GM12874 (cell line): ENCODE data around the gene MTARC1.

Source experiments
- TF ChIP-seq, protein P1 (sequence below): IDR thresholded peaks from 2 replicates; pipeline ENCODE4 v1.5.1; 2011; ENCODE audit warnings: low read depth, mild to moderate bottlenecking, control low read depth, low read length, moderate library complexity; ENCODE audit not compliant: insufficient read depth

Gene MTARC1

DNA sequence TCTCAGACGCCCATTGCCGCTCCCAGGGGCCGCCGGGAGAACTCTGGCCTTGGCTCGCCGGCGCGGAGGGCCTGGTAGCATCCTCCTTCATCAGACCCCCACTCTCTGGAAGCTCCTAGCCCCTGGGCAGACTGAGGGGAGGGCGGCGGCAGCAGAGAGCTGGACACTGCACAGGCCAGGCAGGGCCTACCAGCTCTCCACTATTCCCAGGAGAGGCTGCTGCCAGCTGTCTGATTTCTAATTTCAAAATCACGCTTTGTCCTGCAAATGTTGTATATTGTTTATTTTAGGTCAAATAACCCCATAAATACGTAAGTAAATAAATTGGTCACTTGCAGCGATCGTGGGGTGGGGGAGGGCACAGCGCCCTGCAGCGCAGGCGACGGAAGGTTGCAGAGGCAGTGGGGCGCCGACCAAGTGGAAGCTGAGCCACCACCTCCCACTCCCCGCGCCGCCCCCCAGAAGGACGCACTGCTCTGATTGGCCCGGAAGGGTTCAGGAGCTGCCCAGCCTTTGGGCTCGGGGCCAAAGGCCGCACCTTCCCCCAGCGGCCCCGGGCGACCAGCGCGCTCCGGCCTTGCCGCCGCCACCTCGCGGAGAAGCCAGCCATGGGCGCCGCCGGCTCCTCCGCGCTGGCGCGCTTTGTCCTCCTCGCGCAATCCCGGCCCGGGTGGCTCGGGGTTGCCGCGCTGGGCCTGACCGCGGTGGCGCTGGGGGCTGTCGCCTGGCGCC, at the start of gene MTARC1:
Gene MTARC1 (plus strand): TSS at position 577 of the 732 bp plus-strand sequence. CDS start 32 bp downstream, at position 609.
- TF ChIP-seq, protein P1, sequence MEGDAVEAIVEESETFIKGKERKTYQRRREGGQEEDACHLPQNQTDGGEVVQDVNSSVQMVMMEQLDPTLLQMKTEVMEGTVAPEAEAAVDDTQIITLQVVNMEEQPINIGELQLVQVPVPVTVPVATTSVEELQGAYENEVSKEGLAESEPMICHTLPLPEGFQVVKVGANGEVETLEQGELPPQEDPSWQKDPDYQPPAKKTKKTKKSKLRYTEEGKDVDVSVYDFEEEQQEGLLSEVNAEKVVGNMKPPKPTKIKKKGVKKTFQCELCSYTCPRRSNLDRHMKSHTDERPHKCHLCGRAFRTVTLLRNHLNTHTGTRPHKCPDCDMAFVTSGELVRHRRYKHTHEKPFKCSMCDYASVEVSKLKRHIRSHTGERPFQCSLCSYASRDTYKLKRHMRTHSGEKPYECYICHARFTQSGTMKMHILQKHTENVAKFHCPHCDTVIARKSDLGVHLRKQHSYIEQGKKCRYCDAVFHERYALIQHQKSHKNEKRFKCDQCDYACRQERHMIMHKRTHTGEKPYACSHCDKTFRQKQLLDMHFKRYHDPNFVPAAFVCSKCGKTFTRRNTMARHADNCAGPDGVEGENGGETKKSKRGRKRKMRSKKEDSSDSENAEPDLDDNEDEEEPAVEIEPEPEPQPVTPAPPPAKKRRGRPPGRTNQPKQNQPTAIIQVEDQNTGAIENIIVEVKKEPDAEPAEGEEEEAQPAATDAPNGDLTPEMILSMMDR = no peak

DNA sequence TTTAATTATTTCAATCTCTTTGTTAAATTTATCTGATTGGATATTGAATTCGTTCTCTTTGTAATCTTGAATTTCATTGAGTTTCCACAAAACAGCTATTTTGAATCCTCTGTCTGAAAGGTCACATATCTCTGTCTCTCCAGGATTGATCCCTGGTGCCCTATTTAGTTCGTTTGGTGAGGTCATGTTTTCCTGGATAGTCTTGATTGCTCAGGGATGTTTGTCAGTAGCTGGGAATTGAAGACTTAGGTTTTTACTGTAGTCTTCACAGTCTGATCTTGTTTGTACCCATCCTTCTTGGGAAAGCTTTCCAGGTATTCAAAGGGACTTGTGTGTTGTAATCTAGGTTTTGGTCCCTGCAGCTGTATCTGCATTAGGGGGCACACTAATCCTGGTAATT, 45.4 kb upstream of the MTARC1 start:
- TF ChIP-seq, protein P1 = no peak

DNA sequence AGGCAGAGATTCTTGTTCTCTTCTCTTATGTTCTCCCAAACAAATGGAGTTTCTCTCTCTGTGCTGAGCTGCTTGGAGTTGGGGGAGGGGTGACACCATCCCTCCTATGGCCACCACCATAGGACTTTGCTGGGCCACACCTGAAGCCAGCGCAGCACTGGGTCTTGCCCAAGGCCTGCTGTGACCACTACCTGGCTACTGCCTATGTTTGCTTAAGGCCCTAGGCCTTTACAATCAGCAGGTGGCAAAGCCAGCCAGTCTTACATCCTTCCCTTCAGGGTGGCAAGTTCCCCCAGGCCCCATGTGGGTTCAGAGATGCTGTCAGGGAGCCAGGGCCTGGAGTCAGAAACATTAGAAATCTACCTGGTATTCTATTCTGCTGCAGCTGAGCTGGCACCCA, 44.9 kb upstream of the MTARC1 start:
- TF ChIP-seq, protein P1 = no peak

DNA sequence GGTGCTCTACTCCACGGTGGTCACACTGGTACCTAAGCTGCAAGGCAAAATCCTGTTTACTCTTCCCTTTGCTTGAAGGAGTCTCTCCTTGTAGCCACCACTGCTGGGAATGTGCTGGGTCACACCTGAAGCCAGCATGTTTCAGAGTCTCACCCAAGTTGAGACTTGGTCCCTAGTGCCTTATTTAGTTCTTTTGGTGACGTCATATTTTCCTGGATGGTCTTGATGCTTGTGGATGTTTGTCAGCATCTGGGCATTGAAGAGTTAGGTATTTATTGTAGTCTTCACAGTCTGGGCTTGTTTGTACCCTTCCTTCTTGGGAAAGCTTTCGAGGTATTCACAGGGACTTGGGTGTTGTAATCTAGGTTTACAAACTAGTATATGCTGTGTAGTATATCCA, 44.2 kb upstream of the MTARC1 start:
- TF ChIP-seq, protein P1 = no peak

DNA sequence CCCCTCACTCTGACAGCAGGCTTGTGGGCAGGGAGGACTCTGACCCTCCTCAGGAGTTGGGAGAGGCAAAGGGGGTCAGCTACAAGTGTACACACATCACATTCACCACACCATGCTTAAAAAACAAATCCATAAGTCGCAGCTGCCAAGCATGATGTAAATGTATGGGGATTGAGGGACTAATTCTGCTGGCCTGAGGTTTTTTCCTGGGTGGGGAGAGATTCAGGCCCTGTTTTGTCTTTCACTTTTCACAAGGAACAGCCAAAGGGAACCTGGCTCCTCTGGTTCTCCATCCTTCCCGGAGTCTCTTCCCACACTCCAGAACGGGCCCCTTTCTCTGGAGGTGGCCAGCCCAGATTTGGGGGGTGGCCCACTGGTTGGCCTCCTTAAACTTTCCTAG, 39.9 kb upstream of the MTARC1 start:
- TF ChIP-seq, protein P1 = no peak

DNA sequence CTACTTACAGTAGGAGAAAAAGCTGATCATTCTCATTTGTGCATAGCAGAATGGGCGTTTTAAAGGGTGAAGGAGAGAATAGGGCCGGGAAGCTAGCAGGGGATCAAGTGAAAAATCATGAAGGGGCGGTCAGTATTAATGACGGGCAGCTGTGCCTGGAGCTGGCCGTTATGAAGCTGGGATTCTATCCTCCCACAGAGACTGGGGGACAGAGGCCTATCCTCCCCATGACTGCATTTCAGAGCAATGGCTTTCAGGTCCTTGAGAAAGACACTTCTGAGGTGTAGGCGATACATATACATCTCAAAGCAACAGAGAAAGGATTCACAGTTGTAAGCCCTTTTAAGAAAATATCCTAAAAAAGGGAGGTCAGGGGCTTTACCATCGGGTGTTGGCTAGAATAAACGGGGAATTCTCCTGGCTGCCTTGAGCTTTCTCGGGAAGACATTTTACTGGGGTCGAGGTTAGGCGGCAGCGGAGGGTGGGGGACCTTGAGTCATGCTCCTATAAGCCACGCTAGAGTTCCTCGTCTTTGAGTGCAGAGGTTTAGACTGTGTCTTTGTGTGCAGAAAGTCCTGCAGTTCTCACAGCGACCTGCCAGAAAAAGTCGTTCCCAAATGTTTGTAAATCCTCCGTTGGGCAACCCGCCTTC, 39.1 kb upstream of the MTARC1 start:
- TF ChIP-seq, protein P1 = no peak

DNA sequence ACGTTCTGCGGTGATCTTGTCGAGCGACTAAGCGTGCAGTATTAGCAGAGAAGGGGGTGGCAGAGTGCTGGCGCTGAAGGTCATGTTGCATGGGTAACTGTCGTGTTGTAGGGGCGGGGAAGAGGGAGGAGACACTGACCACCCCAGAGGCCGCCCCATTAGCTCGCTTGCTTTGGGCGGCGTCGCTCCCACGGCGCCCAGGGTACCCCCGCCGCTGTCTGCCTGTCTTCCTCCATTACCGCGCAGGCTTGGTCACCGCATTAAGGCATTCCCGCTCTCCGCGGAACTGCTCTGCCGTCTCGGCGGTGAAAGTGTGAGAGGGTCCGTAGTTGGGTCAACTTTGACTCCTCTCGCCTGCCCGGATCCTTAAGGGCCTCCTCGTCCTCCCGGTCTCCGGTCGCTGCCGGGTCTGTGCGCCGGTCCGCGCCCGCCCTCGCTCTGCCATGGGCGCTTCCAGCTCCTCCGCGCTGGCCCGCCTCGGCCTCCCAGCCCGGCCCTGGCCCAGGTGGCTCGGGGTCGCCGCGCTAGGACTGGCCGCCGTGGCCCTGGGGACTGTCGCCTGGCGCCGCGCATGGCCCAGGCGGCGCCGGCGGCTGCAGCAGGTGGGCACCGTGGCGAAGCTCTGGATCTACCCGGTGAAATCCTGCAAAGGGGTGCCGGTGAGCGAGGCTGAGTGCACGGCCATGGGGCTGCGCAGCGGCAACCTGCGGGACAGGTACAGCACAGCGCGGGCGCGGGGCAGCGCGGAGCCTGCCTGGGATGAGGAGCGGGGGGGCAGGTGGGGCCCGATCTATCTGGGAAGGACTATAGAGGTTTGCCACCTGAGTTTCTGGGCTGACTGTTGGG, 38.4 kb upstream of the MTARC1 start, which contains the start of gene MTARC2:
Gene MTARC2 (plus strand): TSS at position 234 of the 846 bp plus-strand sequence. CDS start 210 bp downstream, at position 444.
- TF ChIP-seq, protein P1 = no peak
